ENCODE results near the gene ADAMTS3. TPM values are rescaled to one million over a fixed set of nuclear protein-coding genes. Genes with fewer than 3 reads are reported as not detected.

Gene ADAMTS3
- 0.62 TPM for polyA plus RNA-seq (2013, experiment 1 of 2)
- polyA plus RNA-seq (2013, experiment 2 of 2), result 0.73 TPM

DNA sequence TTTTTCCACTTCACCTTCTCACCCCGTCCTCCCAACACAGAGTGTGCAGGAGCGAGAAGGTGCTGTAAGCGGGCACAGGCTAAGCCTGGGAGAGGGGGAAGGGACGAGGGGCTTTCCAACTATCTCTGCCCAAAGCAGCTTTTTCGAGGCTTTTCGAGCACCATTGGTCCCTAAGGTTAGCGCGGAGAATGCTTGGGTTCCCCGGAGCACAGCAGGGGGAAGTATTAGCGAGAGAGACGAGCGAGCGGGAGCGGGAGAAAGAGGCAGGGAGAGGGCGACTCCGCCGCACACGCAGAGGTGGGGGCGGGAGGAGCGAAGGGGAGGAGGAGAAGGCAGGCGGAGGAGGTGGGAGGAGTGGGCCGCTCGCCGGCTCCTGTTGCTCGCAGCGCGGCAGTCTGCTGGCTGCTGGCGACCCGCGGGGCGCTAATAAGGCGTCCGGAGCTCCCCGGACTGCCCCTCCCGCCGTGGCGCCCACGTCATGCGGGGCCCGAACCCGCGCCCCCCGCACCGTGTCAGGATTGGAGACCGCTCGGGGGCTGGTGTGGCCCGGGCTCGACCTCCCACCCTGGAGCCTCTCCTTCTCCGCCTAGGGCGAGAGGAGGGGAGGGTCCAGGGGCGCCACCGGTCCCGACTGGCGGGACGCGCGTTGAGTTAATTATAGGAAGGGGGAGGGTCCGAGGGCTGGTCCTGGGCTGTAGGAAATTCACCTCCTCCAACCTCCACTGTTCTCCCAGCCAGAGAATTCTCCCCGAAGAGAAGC is at the start of gene ADAMTS3:
Gene ADAMTS3, minus strand, starts transcription at position 263 of the 760 bp plus-strand sequence. CDS start 459 bp downstream, outside the sequence.
- Histone ChIP-seq H4K8ac (ENCODE audit: low read length) (peak within 1 kb of the TSS; percentile 75), H3K4me1 (ENCODE audit: control insufficient read depth, insufficient read depth, low read depth, low read length) (peaks cover 2% of the 10 kb centered on the region), H3K23ac (ENCODE audit: low read length in 2 of 2) (peak within 1 kb of the TSS in 1 of 2 experiments; percentile 78), H3K4me3 (ENCODE audit: insufficient read depth in 1 of 2, low read depth in 1 of 2, low read length in 2 of 2) (peak within 1 kb of the TSS; percentile 69 to 95), H3K36me3 (ENCODE audit: control insufficient read depth in 1 of 2, insufficient read depth in 2 of 2, low read depth in 1 of 2, low read length in 2 of 2) (no peaks in the 10 kb centered on the region), H3K4ac (ENCODE audit: low read depth in 1 of 2, low read length in 2 of 2) (peak within 1 kb of the TSS in 1 of 2 experiments; percentile 19), H3K27ac (ENCODE audit: low read length, poor library complexity, severe bottlenecking) (peak within 1 kb of the TSS; percentile 91), H3K27me3 (ENCODE audit: control insufficient read depth in 1 of 2, insufficient read depth in 1 of 2, low read length in 2 of 2) (no peaks in the 10 kb centered on the region), H3K18ac (ENCODE audit: low read depth in 1 of 2, low read length in 2 of 2) (peak within 1 kb of the TSS; percentile 69 to 84), H3K4me2 (ENCODE audit: low read length, poor library complexity, severe bottlenecking) (peak within 1 kb of the TSS; percentile 92), H2AFZ (ENCODE audit: low read depth, low read length) (peak within 1 kb of the TSS; percentile 95), H4K91ac (ENCODE audit: low read length) (no peak within 1 kb of the TSS), H3K9ac (ENCODE audit: low read length) (peak within 1 kb of the TSS; percentile 88), H2BK15ac (ENCODE audit: low read depth, poor library complexity, severe bottlenecking) (peak within 1 kb of the TSS; percentile 21), H2BK120ac (ENCODE audit: low read depth, low read length) (peak within 1 kb of the TSS; percentile 64), H2BK12ac (ENCODE audit: low read length in 2 of 2) (peak within 1 kb of the TSS; percentile 38 to 93), H2AK5ac (ENCODE audit: low read length, severe bottlenecking) (peak within 1 kb of the TSS; percentile 81), H2BK5ac (ENCODE audit: low read depth, low read length, poor library complexity, severe bottlenecking) (peak within 1 kb of the TSS; percentile 99), H3K14ac (ENCODE audit: low read length in 2 of 2) (no peak within 1 kb of the TSS), H3K9me3 (ENCODE audit: control insufficient read depth, low read length) (no peaks in the 10 kb centered on the region), H3K79me1 (replicated peaks; ENCODE audit: low read length, poor library complexity, severe bottlenecking) (no peaks in the 10 kb centered on the region)
- WGBS, result under 1% methylated on average over 28 of the region's 59 CpGs
- peak; percentile 77 for DNase-seq

GRCh38 chr4:72613959-72614358 is 44.9 kb upstream of the ADAMTS3 start:
- Histone ChIP-seq H3K9ac (ENCODE audit: low read length) (no peak overlapping the region), H3K27me3 (ENCODE audit: control insufficient read depth in 1 of 2, insufficient read depth in 1 of 2, low read length in 2 of 2) (peaks cover 0 to 3% of the 10 kb centered on the region in 2 experiments), H4K8ac (ENCODE audit: low read length) (no peak overlapping the region), H2AK5ac (ENCODE audit: low read length, severe bottlenecking) (no peak overlapping the region), H3K4ac (ENCODE audit: low read depth in 1 of 2, low read length in 2 of 2) (no peak overlapping the region), H3K4me1 (ENCODE audit: control insufficient read depth, insufficient read depth, low read depth, low read length) (no peaks in the 10 kb centered on the region), H2BK12ac (ENCODE audit: low read length in 2 of 2) (no peak overlapping the region), H3K23ac (ENCODE audit: low read length in 2 of 2) (no peak overlapping the region), H3K4me3 (ENCODE audit: insufficient read depth in 1 of 2, low read depth in 1 of 2, low read length in 2 of 2) (no peak overlapping the region), H3K4me2 (ENCODE audit: low read length, poor library complexity, severe bottlenecking) (no peak overlapping the region), H3K79me1 (replicated peaks; ENCODE audit: low read length, poor library complexity, severe bottlenecking) (no peaks in the 10 kb centered on the region), H3K36me3 (ENCODE audit: control insufficient read depth in 1 of 2, insufficient read depth in 2 of 2, low read depth in 1 of 2, low read length in 2 of 2) (no peaks in the 10 kb centered on the region), H2BK120ac (ENCODE audit: low read depth, low read length) (no peak overlapping the region), H3K18ac (ENCODE audit: low read depth in 1 of 2, low read length in 2 of 2) (no peak overlapping the region), H3K14ac (ENCODE audit: low read length in 2 of 2) (no peak overlapping the region), H2AFZ (ENCODE audit: low read depth, low read length) (no peak overlapping the region), H2BK15ac (ENCODE audit: low read depth, poor library complexity, severe bottlenecking) (no peak overlapping the region), H4K91ac (ENCODE audit: low read length) (no peak overlapping the region), H2BK5ac (ENCODE audit: low read depth, low read length, poor library complexity, severe bottlenecking) (no peak overlapping the region), H3K27ac (ENCODE audit: low read length, poor library complexity, severe bottlenecking) (no peak overlapping the region), H3K9me3 (ENCODE audit: control insufficient read depth, low read length) (peaks cover 4% of the 10 kb centered on the region)
- DNase-seq, result no peak
- 6% methylated on average over 1 of the region's 2 CpGs for WGBS

DNA sequence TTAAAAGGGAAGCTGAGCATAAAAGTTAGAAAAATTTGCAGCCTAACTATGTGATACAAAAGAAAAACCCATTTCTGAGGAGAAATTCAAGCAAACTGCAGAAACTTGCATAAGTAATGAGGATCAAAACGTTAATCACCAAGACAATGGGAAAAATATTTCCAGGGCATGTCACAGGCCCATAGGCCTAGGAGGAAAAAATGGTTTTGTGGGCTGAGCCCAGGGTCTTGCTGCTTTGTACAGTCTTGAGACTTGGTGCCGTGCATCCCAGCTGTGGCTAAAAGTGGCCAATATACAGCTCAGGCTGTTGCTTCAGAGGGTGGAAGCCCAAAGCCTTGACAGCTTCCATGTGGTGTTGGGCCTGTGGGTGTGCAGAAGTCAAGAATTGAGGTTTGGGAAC is 37.7 kb upstream of the ADAMTS3 start:
- H3K27ac ChIP-seq (ENCODE audit: low read length, poor library complexity, severe bottlenecking), result no peak overlapping the region
- H3K4ac ChIP-seq (ENCODE audit: low read depth in 1 of 2, low read length in 2 of 2), result no peak overlapping the region
- 71% methylated on average over 2 of the region's 2 CpGs for WGBS
- no peak overlapping the region for H2BK15ac ChIP-seq (ENCODE audit: low read depth, poor library complexity, severe bottlenecking)
- H2AFZ ChIP-seq (ENCODE audit: low read depth, low read length), result no peak overlapping the region
- no peak overlapping the region for H2BK5ac ChIP-seq (ENCODE audit: low read depth, low read length, poor library complexity, severe bottlenecking)
- H3K9ac ChIP-seq (ENCODE audit: low read length), result no peak overlapping the region
- H3K14ac ChIP-seq (ENCODE audit: low read length in 2 of 2), result no peak overlapping the region
- H4K8ac ChIP-seq (ENCODE audit: low read length), result no peak overlapping the region
- H3K9me3 ChIP-seq (ENCODE audit: control insufficient read depth, low read length), result no peaks in the 10 kb centered on the region
- no peak for DNase-seq
- H2BK12ac ChIP-seq (ENCODE audit: low read length in 2 of 2), result no peak overlapping the region
- no peak overlapping the region for H3K4me3 ChIP-seq (ENCODE audit: insufficient read depth in 1 of 2, low read depth in 1 of 2, low read length in 2 of 2)
- no peak overlapping the region for H3K18ac ChIP-seq (ENCODE audit: low read depth in 1 of 2, low read length in 2 of 2)
- H3K4me1 ChIP-seq (ENCODE audit: control insufficient read depth, insufficient read depth, low read depth, low read length), result no peaks in the 10 kb centered on the region
- no peaks in the 10 kb centered on the region for H3K79me1 ChIP-seq (replicated peaks; ENCODE audit: low read length, poor library complexity, severe bottlenecking)
- no peak overlapping the region for H2AK5ac ChIP-seq (ENCODE audit: low read length, severe bottlenecking)
- no peak overlapping the region for H2BK120ac ChIP-seq (ENCODE audit: low read depth, low read length)
- H4K91ac ChIP-seq (ENCODE audit: low read length), result no peak overlapping the region
- no peak overlapping the region for H3K4me2 ChIP-seq (ENCODE audit: low read length, poor library complexity, severe bottlenecking)
- H3K23ac ChIP-seq (ENCODE audit: low read length in 2 of 2), result no peak overlapping the region
- H3K36me3 ChIP-seq (ENCODE audit: control insufficient read depth in 1 of 2, insufficient read depth in 2 of 2, low read depth in 1 of 2, low read length in 2 of 2), result no peaks in the 10 kb centered on the region
- H3K27me3 ChIP-seq (ENCODE audit: control insufficient read depth in 1 of 2, insufficient read depth in 1 of 2, low read length in 2 of 2), result peaks cover 0 to 3% of the 10 kb centered on the region in 2 experiments

DNA sequence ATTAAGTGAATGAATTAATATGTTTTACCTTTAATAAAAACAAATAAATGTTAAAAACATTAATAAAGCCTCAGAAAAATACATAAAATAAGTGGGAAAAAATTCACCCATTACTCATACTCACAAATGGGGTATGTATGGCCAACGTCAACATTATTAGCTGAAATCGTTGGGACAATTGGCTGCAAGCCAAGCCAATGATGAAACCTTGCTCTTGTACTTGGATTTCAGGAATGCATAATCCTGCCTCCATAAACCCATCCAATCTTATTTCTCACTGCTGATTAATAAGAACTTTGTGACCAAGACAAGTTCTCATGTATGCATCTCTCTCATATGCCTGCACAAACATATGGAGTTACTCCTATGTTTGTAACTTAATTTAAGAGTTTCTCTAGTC is 35.3 kb upstream of the ADAMTS3 start:
- no peak overlapping the region for H3K14ac ChIP-seq (ENCODE audit: low read length in 2 of 2)
- no peaks in the 10 kb centered on the region for H3K27me3 ChIP-seq (ENCODE audit: control insufficient read depth in 1 of 2, insufficient read depth in 1 of 2, low read length in 2 of 2)
- no peak overlapping the region for H2AFZ ChIP-seq (ENCODE audit: low read depth, low read length)
- H2AK5ac ChIP-seq (ENCODE audit: low read length, severe bottlenecking), result no peak overlapping the region
- H2BK15ac ChIP-seq (ENCODE audit: low read depth, poor library complexity, severe bottlenecking), result no peak overlapping the region
- no peak overlapping the region for H4K91ac ChIP-seq (ENCODE audit: low read length)
- H3K36me3 ChIP-seq (ENCODE audit: control insufficient read depth in 1 of 2, insufficient read depth in 2 of 2, low read depth in 1 of 2, low read length in 2 of 2), result no peaks in the 10 kb centered on the region
- DNase-seq, result no peak
- no peaks in the 10 kb centered on the region for H3K4me1 ChIP-seq (ENCODE audit: control insufficient read depth, insufficient read depth, low read depth, low read length)
- H2BK120ac ChIP-seq (ENCODE audit: low read depth, low read length), result no peak overlapping the region
- H3K18ac ChIP-seq (ENCODE audit: low read depth in 1 of 2, low read length in 2 of 2), result no peak overlapping the region
- H3K23ac ChIP-seq (ENCODE audit: low read length in 2 of 2), result no peak overlapping the region
- no peaks in the 10 kb centered on the region for H3K9me3 ChIP-seq (ENCODE audit: control insufficient read depth, low read length)
- no peaks in the 10 kb centered on the region for H3K79me1 ChIP-seq (replicated peaks; ENCODE audit: low read length, poor library complexity, severe bottlenecking)
- H4K8ac ChIP-seq (ENCODE audit: low read length), result no peak overlapping the region
- H3K4ac ChIP-seq (ENCODE audit: low read depth in 1 of 2, low read length in 2 of 2), result no peak overlapping the region
- H3K4me2 ChIP-seq (ENCODE audit: low read length, poor library complexity, severe bottlenecking), result no peak overlapping the region
- WGBS, result 87% methylated on average over 2 of the region's 2 CpGs
- no peak overlapping the region for H3K27ac ChIP-seq (ENCODE audit: low read length, poor library complexity, severe bottlenecking)
- no peak overlapping the region for H3K4me3 ChIP-seq (ENCODE audit: insufficient read depth in 1 of 2, low read depth in 1 of 2, low read length in 2 of 2)
- no peak overlapping the region for H2BK5ac ChIP-seq (ENCODE audit: low read depth, low read length, poor library complexity, severe bottlenecking)
- no peak overlapping the region for H2BK12ac ChIP-seq (ENCODE audit: low read length in 2 of 2)
- no peak overlapping the region for H3K9ac ChIP-seq (ENCODE audit: low read length)
